ENCODE measurements around the gene TCF4.
A peak's percentile ranks its signal among the peaks of the same experiment; 100 is the strongest.

The TCF4 gene

DNA sequence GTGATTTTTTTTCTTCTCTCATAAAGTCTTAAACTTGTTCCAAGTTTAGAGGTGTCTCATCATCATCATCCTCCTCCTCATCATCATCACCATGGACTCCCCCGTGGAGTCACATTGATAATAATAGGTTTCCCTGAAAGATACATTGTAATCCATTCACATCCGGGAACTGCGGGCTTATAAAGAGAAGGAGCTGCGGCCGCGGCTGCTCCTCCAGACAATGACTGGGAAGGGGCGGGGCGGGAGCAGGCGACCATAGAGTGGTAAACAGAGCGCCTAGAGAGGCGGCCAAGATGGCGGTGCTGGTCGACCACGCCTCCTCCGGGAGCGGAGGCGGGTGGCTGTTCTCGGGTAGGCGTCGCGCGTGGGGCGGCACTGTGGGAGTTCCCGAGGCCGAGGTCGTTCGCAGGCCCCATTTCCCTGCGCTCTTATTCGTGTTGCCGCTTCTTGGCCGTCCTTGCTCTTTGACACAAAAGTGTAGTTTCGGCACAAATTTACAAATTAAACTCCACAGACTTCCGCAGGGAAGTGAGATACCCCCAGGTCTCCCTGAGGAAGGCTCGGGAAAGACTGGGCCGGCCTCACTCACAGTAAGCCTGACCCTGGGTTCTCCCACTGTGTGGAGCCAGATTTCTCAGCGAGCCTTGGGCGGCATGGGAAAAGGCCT is 1.8 kb upstream of the TCF4 start:
- POLR2A ChIA-PET = interaction anchor here (1.0 kb wide), 1 partner anchor 93 kb away, joined by 3 read pairs; no protein-coding TSS in a partner anchor
- TF ChIP-seq ZNF202 (tag by site-specific recombination; IDR thresholded peaks at IDR 0.05; ENCODE audit: borderline replicate concordance) (no peak), SP3 (tag by site-specific recombination; IDR thresholded peaks at IDR 0.05) (peak; percentile 98), ZBTB11 (tag by site-specific recombination; conservative IDR thresholded peaks at IDR 0.05; ENCODE audit: low read depth) (peak; percentile 32), ZNF10 (tag by site-specific recombination; IDR thresholded peaks at IDR 0.05) (no peak), KLF16 (tag by site-specific recombination; IDR thresholded peaks at IDR 0.05) (peak; percentile 98), ZNF175 (tag by site-specific recombination; IDR thresholded peaks at IDR 0.05) (no peak), ZNF48 (tag by site-specific recombination; IDR thresholded peaks at IDR 0.05) (no peak), ZNF174 (tag by site-specific recombination; IDR thresholded peaks at IDR 0.05) (no peak), ZNF146 (tag by site-specific recombination; IDR thresholded peaks at IDR 0.05) (no peak), GLI2 (tag by site-specific recombination; IDR thresholded peaks at IDR 0.05; ENCODE audit: borderline replicate concordance, low read depth) (no peak), ZNF785 (tag by site-specific recombination; IDR thresholded peaks at IDR 0.05) (peak; percentile 99), ZNF239 (tag by site-specific recombination; IDR thresholded peaks at IDR 0.05) (0 out of 2 replicates have a peak, but pooled peaks have one; percentile 48), EGR2 (tag by site-specific recombination; IDR thresholded peaks at IDR 0.05; ENCODE audit: low read depth) (peak; percentile 98), KLF1 (tag by site-specific recombination; IDR thresholded peaks at IDR 0.05) (peak; percentile 89), AEBP2 (tag by site-specific recombination; IDR thresholded peaks at IDR 0.05; ENCODE audit: borderline replicate concordance) (no peak), ZFHX2 (tag by site-specific recombination; conservative IDR thresholded peaks at IDR 0.05) (peak; percentile 99)
- TF ChIP-seq, protein P1, sequence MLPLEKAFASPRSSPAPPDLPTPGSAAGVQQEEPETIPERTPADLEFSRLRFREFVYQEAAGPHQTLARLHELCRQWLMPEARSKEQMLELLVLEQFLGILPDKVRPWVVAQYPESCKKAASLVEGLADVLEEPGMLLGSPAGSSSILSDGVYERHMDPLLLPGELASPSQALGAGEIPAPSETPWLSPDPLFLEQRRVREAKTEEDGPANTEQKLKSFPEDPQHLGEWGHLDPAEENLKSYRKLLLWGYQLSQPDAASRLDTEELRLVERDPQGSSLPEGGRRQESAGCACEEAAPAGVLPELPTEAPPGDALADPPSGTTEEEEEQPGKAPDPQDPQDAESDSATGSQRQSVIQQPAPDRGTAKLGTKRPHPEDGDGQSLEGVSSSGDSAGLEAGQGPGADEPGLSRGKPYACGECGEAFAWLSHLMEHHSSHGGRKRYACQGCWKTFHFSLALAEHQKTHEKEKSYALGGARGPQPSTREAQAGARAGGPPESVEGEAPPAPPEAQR (tag by site-specific recombination; IDR thresholded peaks at IDR 0.05) = 0 out of 2 replicates have a peak, but pooled peaks have one; percentile 25
- TF ChIP-seq, protein P2, sequence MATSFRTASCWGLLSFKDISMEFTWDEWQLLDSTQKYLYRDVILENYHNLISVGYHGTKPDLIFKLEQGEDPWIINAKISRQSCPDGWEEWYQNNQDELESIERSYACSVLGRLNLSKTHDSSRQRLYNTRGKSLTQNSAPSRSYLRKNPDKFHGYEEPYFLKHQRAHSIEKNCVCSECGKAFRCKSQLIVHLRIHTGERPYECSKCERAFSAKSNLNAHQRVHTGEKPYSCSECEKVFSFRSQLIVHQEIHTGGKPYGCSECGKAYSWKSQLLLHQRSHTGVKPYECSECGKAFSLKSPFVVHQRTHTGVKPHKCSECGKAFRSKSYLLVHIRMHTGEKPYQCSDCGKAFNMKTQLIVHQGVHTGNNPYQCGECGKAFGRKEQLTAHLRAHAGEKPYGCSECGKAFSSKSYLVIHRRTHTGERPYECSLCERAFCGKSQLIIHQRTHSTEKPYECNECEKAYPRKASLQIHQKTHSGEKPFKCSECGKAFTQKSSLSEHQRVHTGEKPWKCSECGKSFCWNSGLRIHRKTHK (tag by site-specific recombination; IDR thresholded peaks at IDR 0.05) = no peak
- TF ChIP-seq, protein P3, sequence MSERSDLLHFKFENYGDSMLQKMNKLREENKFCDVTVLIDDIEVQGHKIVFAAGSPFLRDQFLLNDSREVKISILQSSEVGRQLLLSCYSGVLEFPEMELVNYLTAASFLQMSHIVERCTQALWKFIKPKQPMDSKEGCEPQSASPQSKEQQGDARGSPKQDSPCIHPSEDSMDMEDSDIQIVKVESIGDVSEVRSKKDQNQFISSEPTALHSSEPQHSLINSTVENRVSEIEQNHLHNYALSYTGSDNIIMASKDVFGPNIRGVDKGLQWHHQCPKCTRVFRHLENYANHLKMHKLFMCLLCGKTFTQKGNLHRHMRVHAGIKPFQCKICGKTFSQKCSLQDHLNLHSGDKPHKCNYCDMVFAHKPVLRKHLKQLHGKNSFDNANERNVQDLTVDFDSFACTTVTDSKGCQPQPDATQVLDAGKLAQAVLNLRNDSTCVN (tag by site-specific recombination; optimal IDR thresholded peaks at IDR 0.05) = peak; percentile 76
- TF ChIP-seq, protein P4, sequence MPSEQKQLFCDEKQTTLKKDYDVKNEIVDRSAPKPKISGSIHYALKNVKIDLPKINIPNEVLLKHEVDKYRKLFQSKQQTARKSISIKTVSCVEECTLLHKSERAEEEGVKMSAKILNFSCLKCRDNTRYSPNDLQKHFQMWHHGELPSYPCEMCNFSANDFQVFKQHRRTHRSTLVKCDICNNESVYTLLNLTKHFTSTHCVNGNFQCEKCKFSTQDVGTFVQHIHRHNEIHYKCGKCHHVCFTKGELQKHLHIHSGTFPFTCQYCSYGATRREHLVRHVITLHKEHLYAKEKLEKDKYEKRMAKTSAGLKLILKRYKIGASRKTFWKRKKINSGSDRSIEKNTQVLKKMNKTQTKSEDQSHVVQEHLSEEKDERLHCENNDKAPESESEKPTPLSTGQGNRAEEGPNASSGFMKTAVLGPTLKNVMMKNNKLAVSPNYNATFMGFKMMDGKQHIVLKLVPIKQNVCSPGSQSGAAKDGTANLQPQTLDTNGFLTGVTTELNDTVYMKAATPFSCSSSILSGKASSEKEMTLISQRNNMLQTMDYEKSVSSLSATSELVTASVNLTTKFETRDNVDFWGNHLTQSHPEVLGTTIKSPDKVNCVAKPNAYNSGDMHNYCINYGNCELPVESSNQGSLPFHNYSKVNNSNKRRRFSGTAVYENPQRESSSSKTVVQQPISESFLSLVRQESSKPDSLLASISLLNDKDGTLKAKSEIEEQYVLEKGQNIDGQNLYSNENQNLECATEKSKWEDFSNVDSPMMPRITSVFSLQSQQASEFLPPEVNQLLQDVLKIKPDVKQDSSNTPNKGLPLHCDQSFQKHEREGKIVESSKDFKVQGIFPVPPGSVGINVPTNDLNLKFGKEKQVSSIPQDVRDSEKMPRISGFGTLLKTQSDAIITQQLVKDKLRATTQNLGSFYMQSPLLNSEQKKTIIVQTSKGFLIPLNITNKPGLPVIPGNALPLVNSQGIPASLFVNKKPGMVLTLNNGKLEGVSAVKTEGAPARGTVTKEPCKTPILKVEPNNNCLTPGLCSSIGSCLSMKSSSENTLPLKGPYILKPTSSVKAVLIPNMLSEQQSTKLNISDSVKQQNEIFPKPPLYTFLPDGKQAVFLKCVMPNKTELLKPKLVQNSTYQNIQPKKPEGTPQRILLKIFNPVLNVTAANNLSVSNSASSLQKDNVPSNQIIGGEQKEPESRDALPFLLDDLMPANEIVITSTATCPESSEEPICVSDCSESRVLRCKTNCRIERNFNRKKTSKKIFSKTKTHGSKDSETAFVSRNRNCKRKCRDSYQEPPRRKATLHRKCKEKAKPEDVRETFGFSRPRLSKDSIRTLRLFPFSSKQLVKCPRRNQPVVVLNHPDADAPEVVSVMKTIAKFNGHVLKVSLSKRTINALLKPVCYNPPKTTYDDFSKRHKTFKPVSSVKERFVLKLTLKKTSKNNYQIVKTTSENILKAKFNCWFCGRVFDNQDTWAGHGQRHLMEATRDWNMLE (tag by site-specific recombination; conservative IDR thresholded peaks at IDR 0.05; ENCODE audit: low read depth) = peak; percentile 63

More for the DNA sequence above, 1.8 kb upstream of the TCF4 start:
- H3K4me3 ChIP-seq (ENCODE audit: low read depth, low read length) = peak overlapping the region; percentile 71
- no peaks in the 10 kb centered on the region; a peak in 1 of 3 replicates for H3K36me3 ChIP-seq (ENCODE audit: control insufficient read depth in 2 of 2, insufficient read depth in 1 of 2, low read length in 2 of 2)
- peaks cover 3% of the 10 kb centered on the region; the same call in 1 of the 2 replicates for H3K4me1 ChIP-seq (ENCODE audit: control insufficient read depth, insufficient read depth, low read length)
- CTCF ChIA-PET = interaction anchor here (0.6 to 1.3 kb wide), 3 partner anchors 12 to 663 kb away, joined by 3 to 6 read pairs (median 3); no protein-coding TSS in a partner anchor
- H3K27ac ChIP-seq (ENCODE audit: extremely low read depth, low read depth, low read length) = peak overlapping the region; percentile 11; the same call in 1 of the 2 replicates
- H3K9me3 ChIP-seq (ENCODE audit: control insufficient read depth, insufficient read depth, low read depth, low read length) = no peaks in the 10 kb centered on the region
